ENCODE data around the gene FER. TPM values are rescaled to one million over a fixed set of nuclear protein-coding genes. Genes with fewer than 3 reads are reported as not detected.

The FER gene
- total and polyA plus RNA-seq, 10 of the 15 experiments (the other 5 are each of a cell fraction or from before 2014, with no cell fraction given) = 4.4 to 19.1 (median 9.6) TPM

- no peak for TF ChIP-seq EZH2 (IDR thresholded peaks at IDR 0.05; ENCODE audit: borderline replicate concordance, control insufficient read depth, low read depth, low read length)
- TF ChIP-seq RFX5 (IDR thresholded peaks at IDR 0.05; ENCODE audit: low read depth, low read length) = no peak
- peak; percentile 37; the same call in 1 of the 2 replicates for TF ChIP-seq MLLT1 (IDR thresholded peaks at IDR 0.05)
- TF ChIP-seq PAX5 (IDR thresholded peaks at IDR 0.05; ENCODE audit: borderline replicate concordance, low read depth, low read length) = no peak
- no peak for TF ChIP-seq HDAC2 (IDR thresholded peaks at IDR 0.05)
- TF ChIP-seq MYC (IDR thresholded peaks at IDR 0.05; ENCODE audit: insufficient read depth, insufficient read length, insufficient replicate concordance, low read length, severe bottlenecking) = no peak
- no peak for TF ChIP-seq GATAD2B (conservative IDR thresholded peaks at IDR 0.05; ENCODE audit: low read depth)
- TF ChIP-seq FOS (IDR thresholded peaks at IDR 0.05; ENCODE audit: borderline replicate concordance, extremely low read depth, insufficient read length) = no peak
- no peak for TF ChIP-seq ZSCAN29 (IDR thresholded peaks at IDR 0.05)
- no peak for TF ChIP-seq SUPT20H (IDR thresholded peaks at IDR 0.05; ENCODE audit: borderline replicate concordance, control insufficient read depth, low read depth, low read length)
- TF ChIP-seq WRNIP1 (IDR thresholded peaks at IDR 0.05; ENCODE audit: borderline replicate concordance, low read depth, low read length) = no peak
- TF ChIP-seq RBBP5 (conservative IDR thresholded peaks at IDR 0.05) = no peak
- TF ChIP-seq EGR1 (IDR thresholded peaks at IDR 0.05; ENCODE audit: borderline replicate concordance in 1 of 2, low read depth in 2 of 2, low read length in 2 of 2) = peak in 1 of 2 experiments; percentile 31; a peak in 1 of 3 replicates
- peak; percentile 34; the same call in 1 of the 2 replicates for TF ChIP-seq GABPA (IDR thresholded peaks at IDR 0.05; ENCODE audit: low read depth)
- no peak for TF ChIP-seq E2F4 (IDR thresholded peaks at IDR 0.05; ENCODE audit: low read depth, low read length)
- TF ChIP-seq ZNF687 (IDR thresholded peaks at IDR 0.05) = no peak
- no peak for TF ChIP-seq MTA2 (IDR thresholded peaks at IDR 0.05; ENCODE audit: low read depth)
- TF ChIP-seq MYB (IDR thresholded peaks at IDR 0.05; ENCODE audit: borderline replicate concordance, low read depth, low read length) = no peak
- no peak for TF ChIP-seq PAX8 (IDR thresholded peaks at IDR 0.05)
- TF ChIP-seq TCF7 (IDR thresholded peaks at IDR 0.05; ENCODE audit: borderline replicate concordance) = peak; percentile 27; the same call in 1 of the 2 replicates
Measured at GRCh38 chr5:108728566-108729241, 19.0 kb upstream of the FER start (continued).
